GM13976 (cell line): ENCODE results near the gene OSBPL6.

Experiments used
- DNase-seq: peaks from one replicate; pipeline ENCODE4 v3.0.0; 2012; ENCODE audit warnings: low spot score
- CTCF ChIP-seq: IDR thresholded peaks from 2 replicates; pipeline ENCODE4 v1.5.1; 2012; ENCODE audit warnings: borderline replicate concordance, mild to moderate bottlenecking; ENCODE audit not compliant: insufficient read depth; ENCODE audit errors: extremely low read depth, missing control alignments, control extremely low read depth
- in situ Hi-C: fragments of 300-500 bp; cut with MboI; formaldehyde crosslinking; loops from one replicate; pipeline ENCODE4 v1.12.0; 2022; ENCODE audit warnings: low sequenced_read_pairs, mixed read lengths, inconsistent platforms; ENCODE audit not compliant: unreplicated experiment

OSBPL6 gene

DNA sequence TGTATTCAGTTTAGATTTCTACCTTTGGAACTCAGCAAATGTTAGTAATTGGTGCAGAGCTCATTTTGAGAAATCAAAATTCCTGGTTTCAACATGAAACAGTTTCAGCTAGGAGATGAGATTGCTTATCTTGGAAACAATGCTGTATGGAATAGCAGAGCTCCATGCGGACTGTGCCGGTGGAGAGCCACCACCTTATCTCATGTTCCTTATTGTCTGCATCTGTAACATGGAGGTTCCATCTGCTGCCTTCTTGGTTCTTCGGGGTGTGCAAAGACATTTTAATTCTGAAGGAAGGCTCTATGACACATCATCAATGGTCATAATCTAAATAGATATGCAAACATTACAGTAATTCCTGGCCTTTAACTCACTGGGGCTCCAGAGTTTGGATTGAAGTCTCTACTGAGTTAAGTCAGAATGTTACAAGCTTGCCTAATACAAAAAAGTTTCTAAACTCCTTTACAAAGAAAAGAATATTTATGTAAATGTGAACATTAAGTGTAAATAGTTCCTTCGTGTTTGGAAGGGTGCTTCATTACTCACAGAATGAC is 191.4 kb downstream of the OSBPL6 start:
- no peak for DNase-seq
- TF ChIP-seq CTCF, result no peak
- in situ Hi-C loops, result no loop called here

DNA sequence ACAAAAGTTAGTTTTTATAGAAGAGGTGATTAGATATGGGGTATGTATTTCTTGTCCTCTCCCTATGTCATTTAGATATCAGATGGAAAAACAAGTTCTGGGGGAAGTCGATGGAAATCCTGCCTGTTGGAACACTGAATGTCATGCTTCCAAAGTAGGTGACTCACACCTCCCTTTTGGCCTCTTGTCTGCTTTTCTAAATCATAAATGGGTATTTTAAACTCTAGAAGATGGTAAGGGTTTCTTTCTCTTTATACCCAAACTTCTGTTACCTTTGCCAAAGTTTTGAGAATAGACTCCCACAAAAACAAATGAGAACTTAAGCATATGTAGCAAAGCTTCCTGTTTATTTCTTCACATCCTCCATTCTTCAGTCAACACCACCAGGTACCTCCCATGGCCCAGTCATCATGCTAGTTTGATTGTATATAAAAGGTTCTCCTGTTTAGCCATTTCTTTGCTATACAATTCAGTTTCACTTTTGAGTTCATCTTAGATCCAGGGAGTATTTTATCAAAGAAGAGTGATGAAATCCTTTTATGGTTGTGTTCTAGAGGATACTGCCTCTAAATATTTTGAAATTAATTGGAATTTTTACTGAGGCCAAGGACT is 192.8 kb downstream of the OSBPL6 start:
- DNase-seq, result no peak
- in situ Hi-C loops, result no loop called here
- no peak for TF ChIP-seq CTCF

DNA sequence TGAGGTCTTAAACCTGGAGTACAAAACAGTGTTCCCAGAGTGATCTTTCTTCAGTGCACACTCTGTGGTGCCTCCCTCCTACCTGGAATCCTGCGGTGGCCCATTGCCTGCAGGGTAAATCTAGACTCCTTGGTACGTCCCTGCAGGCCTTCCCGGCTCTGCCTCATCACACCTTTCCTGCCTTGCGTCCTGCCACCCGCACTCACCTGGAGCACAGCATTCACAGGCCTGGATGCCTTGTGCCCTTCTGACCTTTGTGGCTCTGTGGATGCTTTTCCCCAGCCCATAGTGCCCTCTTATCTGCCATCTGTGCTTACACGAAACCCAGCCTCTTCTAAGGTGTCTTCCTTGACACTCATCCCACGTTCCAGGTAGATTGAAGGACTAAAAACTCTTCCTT is 194.0 kb downstream of the OSBPL6 start:
- no peak for TF ChIP-seq CTCF
- no peak for DNase-seq
- in situ Hi-C loops, result no loop called here

GRCh38 chr2:178391701-178392100 is 197.4 kb downstream of the OSBPL6 start:
- DNase-seq, result no peak
- TF ChIP-seq CTCF, result no peak
- in situ Hi-C loops, result no loop called here

GRCh38 chr2:178392215-178392614 is 197.9 kb downstream of the OSBPL6 start:
- no peak for DNase-seq
- TF ChIP-seq CTCF, result no peak
- in situ Hi-C loops, result no loop called here

- in situ Hi-C loops, result no loop called here
- no peak for TF ChIP-seq CTCF
- DNase-seq, result no peak
Measured at GRCh38 chr2:178394859-178395258, 200.5 kb downstream of the OSBPL6 start.
